Measurements from ENCODE around the gene AHRR.

GRCh38 chr5:324736-325612 is 3.5 kb downstream of the AHRR start:
- TF ChIP-seq, protein P1, sequence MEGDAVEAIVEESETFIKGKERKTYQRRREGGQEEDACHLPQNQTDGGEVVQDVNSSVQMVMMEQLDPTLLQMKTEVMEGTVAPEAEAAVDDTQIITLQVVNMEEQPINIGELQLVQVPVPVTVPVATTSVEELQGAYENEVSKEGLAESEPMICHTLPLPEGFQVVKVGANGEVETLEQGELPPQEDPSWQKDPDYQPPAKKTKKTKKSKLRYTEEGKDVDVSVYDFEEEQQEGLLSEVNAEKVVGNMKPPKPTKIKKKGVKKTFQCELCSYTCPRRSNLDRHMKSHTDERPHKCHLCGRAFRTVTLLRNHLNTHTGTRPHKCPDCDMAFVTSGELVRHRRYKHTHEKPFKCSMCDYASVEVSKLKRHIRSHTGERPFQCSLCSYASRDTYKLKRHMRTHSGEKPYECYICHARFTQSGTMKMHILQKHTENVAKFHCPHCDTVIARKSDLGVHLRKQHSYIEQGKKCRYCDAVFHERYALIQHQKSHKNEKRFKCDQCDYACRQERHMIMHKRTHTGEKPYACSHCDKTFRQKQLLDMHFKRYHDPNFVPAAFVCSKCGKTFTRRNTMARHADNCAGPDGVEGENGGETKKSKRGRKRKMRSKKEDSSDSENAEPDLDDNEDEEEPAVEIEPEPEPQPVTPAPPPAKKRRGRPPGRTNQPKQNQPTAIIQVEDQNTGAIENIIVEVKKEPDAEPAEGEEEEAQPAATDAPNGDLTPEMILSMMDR (conservative IDR thresholded peaks at IDR 0.05; ENCODE audit: low read depth, low read length), result no peak
- no peak for TF ChIP-seq EZH2 (IDR thresholded peaks at IDR 0.05; ENCODE audit: low read length, unreplicated experiment)
